ENCODE measurements around the gene IFNAR2. TPM values are rescaled to one million over a fixed set of nuclear protein-coding genes. Genes with fewer than 3 reads are reported as not detected.

IFNAR2 gene
- total and polyA plus RNA-seq, 2 donors from 2014 or later = 14.8 to 56.5 TPM

DNA sequence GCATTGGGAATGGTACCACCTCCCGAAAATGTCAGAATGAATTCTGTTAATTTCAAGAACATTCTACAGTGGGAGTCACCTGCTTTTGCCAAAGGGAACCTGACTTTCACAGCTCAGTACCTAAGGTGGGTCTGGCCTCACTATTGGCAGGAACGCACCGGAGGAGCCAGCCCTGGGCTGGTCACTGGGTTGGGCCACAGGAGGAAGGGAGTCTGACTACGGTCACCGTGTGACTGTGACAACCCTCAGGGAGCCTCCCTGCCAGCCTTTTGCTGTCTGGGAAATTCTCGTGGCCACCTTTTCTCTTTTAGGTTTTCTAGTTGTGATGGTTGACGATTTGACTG, 38.6 kb downstream of the IFNAR2 start:
- Histone ChIP-seq H3K4me3 (ENCODE audit: low read length in 3 of 3) (no peak overlapping the region), H3K36me3 (ENCODE audit: control insufficient read depth in 2 of 3, insufficient read depth in 3 of 3, low read length in 3 of 3) (peaks cover 0 to 2% (median 0%) of the 10 kb centered on the region in 3 donors), H3K4me1 (ENCODE audit: control insufficient read depth in 2 of 3, insufficient read depth in 2 of 3, low read depth in 1 of 3, low read length in 3 of 3) (peaks cover 0 to 8% (median 0%) of the 10 kb centered on the region in 3 donors), H3K9ac (ENCODE audit: low read length in 3 of 3) (no peak overlapping the region), H3K27me3 (ENCODE audit: control insufficient read depth, insufficient read depth, low read length) (no peaks in the 10 kb centered on the region), H3K9me3 (ENCODE audit: control insufficient read depth in 2 of 3, insufficient read depth in 1 of 3, low read length in 3 of 3) (no peaks in the 10 kb centered on the region), H3K27ac (ENCODE audit: low read depth in 2 of 2, low read length in 2 of 2) (peak overlapping the region in 1 of 2 donors; percentile 8)
- TF ChIP-seq, protein P1, sequence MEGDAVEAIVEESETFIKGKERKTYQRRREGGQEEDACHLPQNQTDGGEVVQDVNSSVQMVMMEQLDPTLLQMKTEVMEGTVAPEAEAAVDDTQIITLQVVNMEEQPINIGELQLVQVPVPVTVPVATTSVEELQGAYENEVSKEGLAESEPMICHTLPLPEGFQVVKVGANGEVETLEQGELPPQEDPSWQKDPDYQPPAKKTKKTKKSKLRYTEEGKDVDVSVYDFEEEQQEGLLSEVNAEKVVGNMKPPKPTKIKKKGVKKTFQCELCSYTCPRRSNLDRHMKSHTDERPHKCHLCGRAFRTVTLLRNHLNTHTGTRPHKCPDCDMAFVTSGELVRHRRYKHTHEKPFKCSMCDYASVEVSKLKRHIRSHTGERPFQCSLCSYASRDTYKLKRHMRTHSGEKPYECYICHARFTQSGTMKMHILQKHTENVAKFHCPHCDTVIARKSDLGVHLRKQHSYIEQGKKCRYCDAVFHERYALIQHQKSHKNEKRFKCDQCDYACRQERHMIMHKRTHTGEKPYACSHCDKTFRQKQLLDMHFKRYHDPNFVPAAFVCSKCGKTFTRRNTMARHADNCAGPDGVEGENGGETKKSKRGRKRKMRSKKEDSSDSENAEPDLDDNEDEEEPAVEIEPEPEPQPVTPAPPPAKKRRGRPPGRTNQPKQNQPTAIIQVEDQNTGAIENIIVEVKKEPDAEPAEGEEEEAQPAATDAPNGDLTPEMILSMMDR (IDR thresholded peaks at IDR 0.05; ENCODE audit: borderline replicate concordance, extremely low read depth, insufficient read depth) = no peak
- no peak for FAIRE-seq
- intact Hi-C loops (cut with DNase I) = no loop called here
- no peak for DNase-seq

DNA sequence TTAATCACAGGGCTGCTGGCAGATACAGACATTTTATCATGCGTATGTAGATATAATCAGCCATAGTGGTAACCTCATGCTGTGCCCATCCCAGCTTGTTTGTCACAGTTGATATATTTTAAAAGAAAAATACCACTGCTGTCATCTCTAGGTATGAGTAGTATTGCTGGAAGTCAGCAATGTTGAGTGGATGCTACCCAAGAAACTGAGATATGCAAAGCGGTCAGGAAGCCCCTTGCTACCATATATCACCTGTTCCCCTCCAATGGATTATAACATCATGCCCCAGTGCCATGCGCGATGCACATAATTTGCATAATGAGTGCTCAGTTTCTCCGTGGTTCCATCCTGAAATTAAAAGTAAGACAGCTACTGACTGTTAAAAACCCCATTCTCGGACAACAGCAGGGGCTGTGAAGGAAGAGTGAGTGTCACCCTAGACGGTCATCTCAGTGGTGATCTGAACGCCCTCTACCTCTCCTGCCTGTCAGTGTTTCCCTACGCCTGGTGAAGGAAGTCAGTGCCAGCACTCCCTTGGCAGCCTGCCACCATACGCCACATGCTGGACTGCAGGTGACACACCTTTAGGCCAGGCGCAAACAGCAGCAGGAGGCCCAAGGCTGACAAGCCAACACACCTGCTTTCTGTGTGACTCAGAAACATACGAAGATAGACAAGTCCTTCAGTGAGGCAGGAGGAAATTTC, 39.2 kb downstream of the IFNAR2 start:
- Histone ChIP-seq H3K9ac (ENCODE audit: low read length in 3 of 3) (peak overlapping the region in 1 of 3 donors; percentile 8), H3K4me3 (ENCODE audit: low read length in 3 of 3) (no peak overlapping the region), H3K36me3 (ENCODE audit: control insufficient read depth in 2 of 3, insufficient read depth in 3 of 3, low read length in 3 of 3) (no peaks in the 10 kb centered on the region), H3K27ac (ENCODE audit: low read depth in 2 of 2, low read length in 2 of 2) (peak overlapping the region in 1 of 2 donors; percentile 8), H3K4me1 (ENCODE audit: control insufficient read depth in 2 of 3, insufficient read depth in 2 of 3, low read depth in 1 of 3, low read length in 3 of 3) (peaks cover 0 to 8% (median 0%) of the 10 kb centered on the region in 3 donors), H3K27me3 (ENCODE audit: control insufficient read depth, insufficient read depth, low read length) (no peaks in the 10 kb centered on the region), H3K9me3 (ENCODE audit: control insufficient read depth in 2 of 3, insufficient read depth in 1 of 3, low read length in 3 of 3) (no peaks in the 10 kb centered on the region)
- TF ChIP-seq, protein P1 (IDR thresholded peaks at IDR 0.05; ENCODE audit: borderline replicate concordance, extremely low read depth, insufficient read depth) = peak; percentile 10
- intact Hi-C loops (cut with DNase I) = no loop called here
- peak in 3 of 5 donors; percentile 10 to 96 (median 31) for DNase-seq
- no peak for FAIRE-seq

DNA sequence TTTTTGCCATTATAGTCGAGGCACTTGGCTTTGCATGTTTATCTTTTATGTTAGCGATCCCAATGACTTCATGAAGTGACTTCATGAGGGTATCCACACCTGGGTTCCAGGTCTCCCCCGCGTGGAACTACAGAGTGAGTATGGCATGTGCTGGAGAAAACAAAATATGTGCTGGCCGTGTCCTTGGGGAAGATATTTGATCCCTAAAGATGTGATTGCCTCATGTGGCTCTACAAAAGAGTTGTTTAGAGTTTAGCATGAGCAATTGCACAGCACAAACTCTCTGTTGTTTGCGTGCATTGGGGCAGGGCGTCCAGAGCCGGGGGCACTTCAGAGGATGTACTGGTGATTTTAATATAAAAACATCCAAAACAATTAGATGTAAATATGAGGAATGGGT, 41.2 kb downstream of the IFNAR2 start:
- intact Hi-C loops (cut with DNase I) = no loop called here
- H3K27me3 ChIP-seq (ENCODE audit: control insufficient read depth, insufficient read depth, low read length) = no peaks in the 10 kb centered on the region
- peaks cover 0 to 3% (median 0%) of the 10 kb centered on the region in 3 donors for H3K4me1 ChIP-seq (ENCODE audit: control insufficient read depth in 2 of 3, insufficient read depth in 2 of 3, low read depth in 1 of 3, low read length in 3 of 3)
- no peak for FAIRE-seq
- TF ChIP-seq, protein P1 (IDR thresholded peaks at IDR 0.05; ENCODE audit: borderline replicate concordance, extremely low read depth, insufficient read depth) = no peak
- H3K27ac ChIP-seq (ENCODE audit: low read depth in 2 of 2, low read length in 2 of 2) = no peak overlapping the region
- DNase-seq = no peak
- no peak overlapping the region for H3K9ac ChIP-seq (ENCODE audit: low read length in 3 of 3)
- no peaks in the 10 kb centered on the region for H3K36me3 ChIP-seq (ENCODE audit: control insufficient read depth in 2 of 3, insufficient read depth in 3 of 3, low read length in 3 of 3)
- no peaks in the 10 kb centered on the region for H3K9me3 ChIP-seq (ENCODE audit: control insufficient read depth in 2 of 3, insufficient read depth in 1 of 3, low read length in 3 of 3)
- no peak overlapping the region for H3K4me3 ChIP-seq (ENCODE audit: low read length in 3 of 3)

Measured in kidney (tissue), 14 donors.